ENCODE measurements around the gene RNU6-9. TPM values are rescaled to one million over a fixed set of nuclear protein-coding genes. Genes with fewer than 3 reads are reported as not detected.

The RNU6-9 gene
- total RNA-seq, 1 donor, result not detected

DNA sequence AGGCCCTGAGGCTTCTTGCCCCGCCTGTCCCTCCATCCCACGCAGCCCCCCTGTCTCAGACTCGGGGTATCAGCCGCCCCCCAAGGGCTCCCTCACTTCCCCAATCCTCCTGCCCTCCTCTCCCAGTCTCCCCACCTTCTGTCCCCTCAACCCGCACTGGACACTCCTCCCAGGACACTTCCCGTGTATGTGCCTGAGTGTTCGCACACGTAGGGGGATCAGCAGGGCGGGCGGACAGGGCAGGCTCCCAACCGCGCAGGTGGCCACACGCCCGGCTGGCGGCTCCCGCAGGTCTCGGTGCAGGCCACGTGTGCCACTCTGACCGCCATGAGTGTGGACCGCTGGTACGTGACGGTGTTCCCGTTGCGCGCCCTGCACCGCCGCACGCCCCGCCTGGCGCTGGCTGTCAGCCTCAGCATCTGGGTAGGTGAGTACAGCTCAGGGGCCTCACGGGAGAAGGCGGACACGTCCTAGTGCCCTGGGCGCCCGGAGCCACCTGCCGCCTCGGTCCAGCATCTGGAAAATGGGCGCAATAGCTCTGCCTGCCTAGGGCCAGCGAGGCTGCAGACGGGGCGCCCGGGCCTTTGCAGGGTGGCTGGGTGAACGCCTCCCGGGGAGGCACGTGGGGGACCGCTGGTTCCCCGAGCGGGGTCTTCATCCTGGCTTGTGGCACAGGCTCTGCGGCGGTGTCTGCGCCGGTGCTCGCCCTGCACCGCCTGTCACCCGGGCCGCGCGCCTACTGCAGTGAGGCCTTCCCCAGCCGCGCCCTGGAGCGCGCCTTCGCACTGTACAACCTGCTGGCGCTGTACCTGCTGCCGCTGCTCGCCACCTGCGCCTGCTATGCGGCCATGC, 26.1 kb downstream of the RNU6-9 start:
- H2AFZ ChIP-seq (ENCODE audit: low read length), result no peak overlapping the region

DNA sequence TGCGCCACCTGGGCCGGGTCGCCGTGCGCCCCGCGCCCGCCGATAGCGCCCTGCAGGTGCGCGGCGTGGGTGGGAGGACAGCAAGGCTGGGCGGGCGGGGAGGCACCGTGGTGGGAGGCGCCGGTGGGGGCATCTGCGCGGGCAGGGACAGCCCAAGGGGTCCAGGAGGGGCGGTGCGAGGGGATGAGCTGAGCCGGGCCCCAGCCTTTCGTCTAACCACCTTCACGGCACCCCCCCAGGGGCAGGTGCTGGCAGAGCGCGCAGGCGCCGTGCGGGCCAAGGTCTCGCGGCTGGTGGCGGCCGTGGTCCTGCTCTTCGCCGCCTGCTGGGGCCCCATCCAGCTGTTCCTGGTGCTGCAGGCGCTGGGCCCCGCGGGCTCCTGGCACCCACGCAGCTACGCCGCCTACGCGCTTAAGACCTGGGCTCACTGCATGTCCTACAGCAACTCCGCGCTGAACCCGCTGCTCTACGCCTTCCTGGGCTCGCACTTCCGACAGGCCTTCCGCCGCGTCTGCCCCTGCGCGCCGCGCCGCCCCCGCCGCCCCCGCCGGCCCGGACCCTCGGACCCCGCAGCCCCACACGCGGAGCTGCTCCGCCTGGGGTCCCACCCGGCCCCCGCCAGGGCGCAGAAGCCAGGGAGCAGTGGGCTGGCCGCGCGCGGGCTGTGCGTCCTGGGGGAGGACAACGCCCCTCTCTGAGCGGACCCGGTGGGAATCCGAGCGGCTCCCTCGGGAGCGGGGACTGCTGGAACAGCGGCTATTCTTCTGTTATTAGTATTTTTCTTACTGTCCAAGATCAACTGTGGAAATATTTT, 27.0 kb downstream of the RNU6-9 start:
- Histone ChIP-seq H3K9me3 (ENCODE audit: low read depth, low read length) (no peaks in the 10 kb centered on the region), H3K4me3 (ENCODE audit: insufficient read depth, low read length) (no peak overlapping the region), H4K20me1 (ENCODE audit: insufficient read depth, low read length) (no peaks in the 10 kb centered on the region), H3K79me2 (ENCODE audit: insufficient read depth, low read length) (no peaks in the 10 kb centered on the region), H3K4me1 (ENCODE audit: insufficient read depth, low read length) (peaks cover 10% of the 10 kb centered on the region), H3K27ac (ENCODE audit: low read depth, low read length) (no peak overlapping the region), H2AFZ (ENCODE audit: low read length) (no peak overlapping the region), H3K27me3 (ENCODE audit: insufficient read depth, low read length) (peaks cover 41% of the 10 kb centered on the region), H3K36me3 (ENCODE audit: insufficient read depth, low read length) (no peaks in the 10 kb centered on the region), H3K4me2 (ENCODE audit: insufficient read depth, low read length) (no peak overlapping the region)
- DNase-seq (ENCODE audit: insufficient read length, low spot score, missing footprints), result peak; percentile 87
- TF ChIP-seq, protein P1, sequence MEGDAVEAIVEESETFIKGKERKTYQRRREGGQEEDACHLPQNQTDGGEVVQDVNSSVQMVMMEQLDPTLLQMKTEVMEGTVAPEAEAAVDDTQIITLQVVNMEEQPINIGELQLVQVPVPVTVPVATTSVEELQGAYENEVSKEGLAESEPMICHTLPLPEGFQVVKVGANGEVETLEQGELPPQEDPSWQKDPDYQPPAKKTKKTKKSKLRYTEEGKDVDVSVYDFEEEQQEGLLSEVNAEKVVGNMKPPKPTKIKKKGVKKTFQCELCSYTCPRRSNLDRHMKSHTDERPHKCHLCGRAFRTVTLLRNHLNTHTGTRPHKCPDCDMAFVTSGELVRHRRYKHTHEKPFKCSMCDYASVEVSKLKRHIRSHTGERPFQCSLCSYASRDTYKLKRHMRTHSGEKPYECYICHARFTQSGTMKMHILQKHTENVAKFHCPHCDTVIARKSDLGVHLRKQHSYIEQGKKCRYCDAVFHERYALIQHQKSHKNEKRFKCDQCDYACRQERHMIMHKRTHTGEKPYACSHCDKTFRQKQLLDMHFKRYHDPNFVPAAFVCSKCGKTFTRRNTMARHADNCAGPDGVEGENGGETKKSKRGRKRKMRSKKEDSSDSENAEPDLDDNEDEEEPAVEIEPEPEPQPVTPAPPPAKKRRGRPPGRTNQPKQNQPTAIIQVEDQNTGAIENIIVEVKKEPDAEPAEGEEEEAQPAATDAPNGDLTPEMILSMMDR (IDR thresholded peaks at IDR 0.05; ENCODE audit: extremely low read depth, low read depth, low read length), result no peak

More for the DNA sequence above, 26.1 kb downstream of the RNU6-9 start:
- Histone ChIP-seq H3K4me2 (ENCODE audit: insufficient read depth, low read length) (no peak overlapping the region), H4K20me1 (ENCODE audit: insufficient read depth, low read length) (no peaks in the 10 kb centered on the region), H3K9me3 (ENCODE audit: low read depth, low read length) (no peaks in the 10 kb centered on the region), H3K79me2 (ENCODE audit: insufficient read depth, low read length) (no peaks in the 10 kb centered on the region), H3K4me3 (ENCODE audit: insufficient read depth, low read length) (no peak overlapping the region), H3K27ac (ENCODE audit: low read depth, low read length) (no peak overlapping the region), H3K27me3 (ENCODE audit: insufficient read depth, low read length) (peaks cover 41% of the 10 kb centered on the region), H3K36me3 (ENCODE audit: insufficient read depth, low read length) (no peaks in the 10 kb centered on the region), H3K4me1 (ENCODE audit: insufficient read depth, low read length) (peaks cover 3% of the 10 kb centered on the region)
- peak; percentile 92 for DNase-seq (ENCODE audit: insufficient read length, low spot score, missing footprints)
- TF ChIP-seq, protein P1 (IDR thresholded peaks at IDR 0.05; ENCODE audit: extremely low read depth, low read depth, low read length), result no peak

DNA sequence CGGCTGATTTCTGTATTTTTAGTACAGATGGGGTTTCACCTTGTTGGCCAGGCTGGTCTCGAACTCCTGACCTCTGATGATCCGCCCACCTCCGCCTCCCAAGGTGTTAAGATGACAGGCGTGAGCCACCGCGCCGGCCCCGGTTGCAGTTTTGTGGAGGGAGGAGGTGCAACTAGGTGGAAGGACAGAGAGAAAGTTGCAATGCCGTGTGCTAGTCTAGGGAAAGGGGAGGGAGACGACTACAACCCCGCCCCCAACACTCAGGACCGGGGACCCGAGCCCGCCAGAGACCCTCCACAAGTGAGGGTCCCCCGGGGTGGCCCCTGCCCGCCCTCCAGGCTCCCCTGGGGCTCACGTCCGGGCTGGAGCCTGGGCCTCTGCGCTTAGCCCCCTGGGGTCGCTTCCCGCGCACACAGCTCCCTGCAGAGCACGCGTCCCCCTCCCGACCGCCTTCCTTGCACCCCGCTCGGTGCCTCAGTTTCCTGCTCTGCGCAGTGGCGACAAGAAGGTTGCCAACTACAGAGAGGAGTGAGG, 31.3 kb downstream of the RNU6-9 start:
- H3K4me2 ChIP-seq (ENCODE audit: insufficient read depth, low read length), result peak overlapping the region; percentile 88
- H4K20me1 ChIP-seq (ENCODE audit: insufficient read depth, low read length), result peaks cover 3% of the 10 kb centered on the region
- H3K27ac ChIP-seq (ENCODE audit: low read depth, low read length), result peak overlapping the region; percentile 78
- no peaks in the 10 kb centered on the region for H3K36me3 ChIP-seq (ENCODE audit: insufficient read depth, low read length)
- peak overlapping the region; percentile 90 for H2AFZ ChIP-seq (ENCODE audit: low read length)
- no peaks in the 10 kb centered on the region for H3K9me3 ChIP-seq (ENCODE audit: low read depth, low read length)
- DNase-seq (ENCODE audit: insufficient read length, low spot score, missing footprints), result peak; percentile 92
- H3K4me3 ChIP-seq (ENCODE audit: insufficient read depth, low read length), result peak overlapping the region; percentile 87
- H3K27me3 ChIP-seq (ENCODE audit: insufficient read depth, low read length), result peaks cover 15% of the 10 kb centered on the region
- TF ChIP-seq, protein P1 (IDR thresholded peaks at IDR 0.05; ENCODE audit: extremely low read depth, low read depth, low read length), result no peak
- peaks cover 10% of the 10 kb centered on the region for H3K4me1 ChIP-seq (ENCODE audit: insufficient read depth, low read length)
- peaks cover 20% of the 10 kb centered on the region for H3K79me2 ChIP-seq (ENCODE audit: insufficient read depth, low read length)

Measured in osteoblast (primary cell).